DND-41 (cell line): Measurements from ENCODE around the gene TBC1D17.

Experiments used
- CTCF ChIP-seq: IDR thresholded peaks from 2 replicates; pipeline ENCODE4 v1.5.1; 2012; ENCODE audit warnings: borderline replicate concordance, low read length, moderate library complexity, mild to moderate bottlenecking; ENCODE audit not compliant: poor library complexity, severe bottlenecking; ENCODE audit errors: extremely low read depth
- EZH2 ChIP-seq: IDR thresholded peaks from 3 replicates; pipeline ENCODE4 v1.6.1; 2012; ENCODE audit warnings: borderline replicate concordance, low read depth, mild to moderate bottlenecking, moderate library complexity, low read length, inconsistent platforms; ENCODE audit not compliant: severe bottlenecking

- no peak for TF ChIP-seq CTCF
- no peak for TF ChIP-seq EZH2
Measured at GRCh38 chr19:49877020-49877878, at the start of gene TBC1D17, which contains the start of gene AKT1S1.
